SU-DHL-6 (cell line): ENCODE measurements around the gene AKNA.

Source experiments
- H2AFZ ChIP-seq: fragments of 200-600 bp; sonication (generic); 2 replicates; pipeline ENCODE4 v1.6.1; 2014; ENCODE audit warnings: low read depth, mild to moderate bottlenecking, moderate library complexity, mixed read lengths, antibody characterized with exemption, low read length; ENCODE audit not compliant: severe bottlenecking
- H3F3A ChIP-seq: fragments of 200-600 bp; shearing (Covaris generic); 2 replicates; pipeline ENCODE4 v1.6.0; 2016; ENCODE audit warnings: antibody characterized with exemption, mild to moderate bottlenecking; ENCODE audit not compliant: insufficient read depth
- H3K27ac ChIP-seq: fragments of 200-600 bp; sonication (generic); 2 replicates; pipeline ENCODE4 v1.5.1; 2016; ENCODE audit warnings: low read depth, mild to moderate bottlenecking, low read length, moderate library complexity, mixed read lengths
- H3K27me3 ChIP-seq: fragments of 200-600 bp; sonication (generic), shearing (Covaris generic); 2 replicates; pipeline ENCODE4 v1.6.0; 2014; ENCODE audit warnings: mild to moderate bottlenecking, low read length
- H3K36me3 ChIP-seq: fragments of 200-600 bp; sonication (generic); 2 replicates; pipeline ENCODE4 v1.6.1; 2014; ENCODE audit warnings: mild to moderate bottlenecking, low read length, mixed read lengths
- H3K4me2 ChIP-seq: fragments of 300-600, 200-600 bp; shearing (Covaris generic), sonication (generic); 2 replicates; pipeline ENCODE4 v1.6.0; 2014; ENCODE audit warnings: low read length, low read depth, mild to moderate bottlenecking; ENCODE audit not compliant: poor library complexity, severe bottlenecking
- H3K4me3 ChIP-seq: fragments of 200-600 bp; sonication (generic); 2 replicates; pipeline ENCODE4 v1.5.1; 2014; ENCODE audit warnings: antibody characterized with exemption, low read length, mild to moderate bottlenecking, mixed read lengths; ENCODE audit not compliant: insufficient read depth, poor library complexity, severe bottlenecking
- H3K79me2 ChIP-seq: fragments of 200-600 bp; sonication (generic); 2 replicates; pipeline ENCODE4 v1.6.1; 2014; ENCODE audit warnings: mild to moderate bottlenecking, low read length, moderate library complexity; ENCODE audit not compliant: insufficient read depth
- H3K9ac ChIP-seq: fragments of 200-600 bp; sonication (generic); 2 replicates; pipeline ENCODE4 v1.7.0; 2014; ENCODE audit warnings: mild to moderate bottlenecking, low read length
- H3K9me2 ChIP-seq: fragments of 200-600 bp; sonication (generic); replicated peaks from 2 replicates; pipeline ENCODE4 v1.6.1; 2014; ENCODE audit warnings: low read length; ENCODE audit not compliant: insufficient read depth
- H3K9me3 ChIP-seq: fragments of 200-600 bp; sonication (generic); 2 replicates; pipeline ENCODE4 v1.6.1; 2014; ENCODE audit warnings: low read length, mixed read lengths; ENCODE audit not compliant: insufficient read depth
- H4K20me1 ChIP-seq: fragments of 200-600 bp; sonication (generic); 2 replicates; pipeline ENCODE4 v1.6.1; 2014; ENCODE audit warnings: low read depth, mild to moderate bottlenecking, antibody characterized with exemption, low read length, moderate library complexity, mixed read lengths
- EZH2phosphoT487 ChIP-seq: fragments of 200-600 bp; sonication (generic), shearing (Covaris generic); conservative IDR thresholded peaks from 2 replicates; pipeline ENCODE4 v1.6.1; 2018; ENCODE audit warnings: mild to moderate bottlenecking, antibody characterized with exemption, low read length, moderate library complexity, mixed read lengths
- TF ChIP-seq, protein P1 (sequence below): fragments of 200-600 bp; sonication (generic); IDR thresholded peaks from one replicate; pipeline ENCODE4 v1.5.1; 2017; ENCODE audit warnings: antibody characterized with exemption, mild to moderate bottlenecking, low read length, moderate library complexity; ENCODE audit not compliant: insufficient read depth, poor library complexity, severe bottlenecking

Gene AKNA

GRCh38 chr9:114414346-114414745 lies 26.6 kb upstream of the AKNA start:
- no peaks in the 10 kb centered on the region for H3K36me3 ChIP-seq
- no peaks in the 10 kb centered on the region for H3F3A ChIP-seq
- no peak overlapping the region for H3K4me2 ChIP-seq
- no peak overlapping the region for H3K27ac ChIP-seq
- H3K9me2 ChIP-seq, result no peaks in the 10 kb centered on the region
- TF ChIP-seq EZH2phosphoT487, result no peak
- TF ChIP-seq, protein P1, sequence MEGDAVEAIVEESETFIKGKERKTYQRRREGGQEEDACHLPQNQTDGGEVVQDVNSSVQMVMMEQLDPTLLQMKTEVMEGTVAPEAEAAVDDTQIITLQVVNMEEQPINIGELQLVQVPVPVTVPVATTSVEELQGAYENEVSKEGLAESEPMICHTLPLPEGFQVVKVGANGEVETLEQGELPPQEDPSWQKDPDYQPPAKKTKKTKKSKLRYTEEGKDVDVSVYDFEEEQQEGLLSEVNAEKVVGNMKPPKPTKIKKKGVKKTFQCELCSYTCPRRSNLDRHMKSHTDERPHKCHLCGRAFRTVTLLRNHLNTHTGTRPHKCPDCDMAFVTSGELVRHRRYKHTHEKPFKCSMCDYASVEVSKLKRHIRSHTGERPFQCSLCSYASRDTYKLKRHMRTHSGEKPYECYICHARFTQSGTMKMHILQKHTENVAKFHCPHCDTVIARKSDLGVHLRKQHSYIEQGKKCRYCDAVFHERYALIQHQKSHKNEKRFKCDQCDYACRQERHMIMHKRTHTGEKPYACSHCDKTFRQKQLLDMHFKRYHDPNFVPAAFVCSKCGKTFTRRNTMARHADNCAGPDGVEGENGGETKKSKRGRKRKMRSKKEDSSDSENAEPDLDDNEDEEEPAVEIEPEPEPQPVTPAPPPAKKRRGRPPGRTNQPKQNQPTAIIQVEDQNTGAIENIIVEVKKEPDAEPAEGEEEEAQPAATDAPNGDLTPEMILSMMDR, result no peak
- H3K9ac ChIP-seq, result no peak overlapping the region
- no peaks in the 10 kb centered on the region for H3K9me3 ChIP-seq
- H4K20me1 ChIP-seq, result no peaks in the 10 kb centered on the region
- no peak overlapping the region for H2AFZ ChIP-seq
- H3K27me3 ChIP-seq, result no peaks in the 10 kb centered on the region
- H3K79me2 ChIP-seq, result no peaks in the 10 kb centered on the region
- H3K4me3 ChIP-seq, result no peak overlapping the region

DNA sequence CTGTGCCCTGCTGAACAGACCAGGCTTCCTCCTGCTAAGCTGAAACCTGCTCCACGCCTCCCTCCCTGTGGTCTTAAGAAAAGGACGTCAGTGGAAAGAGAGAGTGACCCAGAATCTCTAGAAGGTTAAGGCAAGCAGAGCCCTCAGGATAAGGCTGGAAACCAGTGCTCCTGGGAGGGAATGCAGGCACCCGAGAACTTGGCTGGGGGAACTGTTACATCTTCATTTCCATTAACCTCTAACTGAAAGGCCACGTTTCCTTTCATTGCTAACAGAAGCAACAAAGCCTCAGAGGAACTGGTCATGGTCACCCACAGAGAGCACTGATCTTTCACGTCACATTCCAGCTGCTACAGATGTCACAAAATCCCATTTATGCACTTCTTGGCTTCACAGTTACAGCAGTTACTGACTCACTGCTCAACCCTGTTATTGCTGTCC lies 26.1 kb upstream of the AKNA start:
- no peaks in the 10 kb centered on the region for H3K36me3 ChIP-seq
- no peak overlapping the region for H3K9ac ChIP-seq
- H3K9me2 ChIP-seq, result no peaks in the 10 kb centered on the region
- no peak overlapping the region for H3K4me2 ChIP-seq
- no peak overlapping the region for H2AFZ ChIP-seq
- no peaks in the 10 kb centered on the region for H3K79me2 ChIP-seq
- TF ChIP-seq, protein P1, result no peak
- TF ChIP-seq EZH2phosphoT487, result no peak
- no peak overlapping the region for H3K27ac ChIP-seq
- no peaks in the 10 kb centered on the region for H4K20me1 ChIP-seq
- no peaks in the 10 kb centered on the region for H3K9me3 ChIP-seq
- no peaks in the 10 kb centered on the region for H3F3A ChIP-seq
- H3K27me3 ChIP-seq, result no peaks in the 10 kb centered on the region
- H3K4me3 ChIP-seq, result no peak overlapping the region

DNA sequence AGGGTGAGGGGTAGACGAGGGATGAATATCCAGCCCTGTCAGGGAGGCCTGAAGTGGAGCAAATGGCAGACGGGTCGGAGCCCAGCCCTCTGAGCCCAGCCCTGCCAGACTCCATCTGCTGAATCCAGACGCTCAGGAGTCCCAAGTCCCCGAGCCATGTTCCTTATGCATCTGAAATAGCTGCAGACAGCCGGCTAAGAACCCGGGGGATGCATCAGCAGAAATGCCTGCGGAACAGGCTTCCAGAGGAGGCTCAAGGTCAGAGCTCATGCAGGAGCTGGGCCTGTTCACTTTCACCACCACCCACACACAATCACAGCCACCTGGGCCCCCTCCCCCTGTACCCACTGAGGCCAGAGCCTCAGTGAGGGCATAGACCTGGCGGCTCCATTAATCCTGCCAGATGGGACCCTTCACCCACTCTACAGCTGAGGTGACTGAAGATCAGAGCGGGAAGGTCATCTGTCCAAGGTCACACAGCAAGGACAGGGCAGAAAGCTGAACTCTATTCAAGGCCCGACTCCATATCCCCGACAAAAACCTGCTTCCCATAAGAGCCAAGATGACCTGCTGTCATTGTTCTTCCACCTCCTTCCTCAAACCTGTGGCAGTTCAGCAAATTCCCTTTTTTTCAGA lies 24.4 kb upstream of the AKNA start:
- H3K27me3 ChIP-seq, result no peaks in the 10 kb centered on the region
- H3K9ac ChIP-seq, result no peak overlapping the region
- H3K4me3 ChIP-seq, result no peak overlapping the region
- H3K9me2 ChIP-seq, result no peaks in the 10 kb centered on the region
- no peak overlapping the region for H3K27ac ChIP-seq
- TF ChIP-seq, protein P1, result no peak
- TF ChIP-seq EZH2phosphoT487, result no peak
- H3K4me2 ChIP-seq, result no peak overlapping the region
- H3F3A ChIP-seq, result no peaks in the 10 kb centered on the region
- no peaks in the 10 kb centered on the region for H3K9me3 ChIP-seq
- no peaks in the 10 kb centered on the region for H4K20me1 ChIP-seq
- H3K79me2 ChIP-seq, result no peaks in the 10 kb centered on the region
- no peaks in the 10 kb centered on the region for H3K36me3 ChIP-seq
- H2AFZ ChIP-seq, result no peak overlapping the region
